Coronary artery (tissue), 2 donors: ENCODE results near the gene CMC1.

Source experiments
- DNase-seq: peaks from one replicate; pipeline ENCODE4 v3.0.0-alpha.2; 2017; ENCODE audit warnings: low spot score
- H3K27ac ChIP-seq, 2 donors: fragments of 200-600 bp; sonication (generic); one replicate each; pipeline ENCODE4 v1.5.1; 2016 to 2019
- H3K4me3 ChIP-seq: fragments of 200-600 bp; sonication (generic); 2 replicates; pipeline ENCODE4 v1.5.1; 2016; ENCODE audit warnings: mild to moderate bottlenecking, moderate library complexity
- TF ChIP-seq, protein P1 (sequence below): fragments of 200-600 bp; sonication (generic); IDR thresholded peaks from one replicate; pipeline ENCODE4 v1.5.1; 2019; ENCODE audit warnings: antibody characterized with exemption

Gene CMC1

DNA sequence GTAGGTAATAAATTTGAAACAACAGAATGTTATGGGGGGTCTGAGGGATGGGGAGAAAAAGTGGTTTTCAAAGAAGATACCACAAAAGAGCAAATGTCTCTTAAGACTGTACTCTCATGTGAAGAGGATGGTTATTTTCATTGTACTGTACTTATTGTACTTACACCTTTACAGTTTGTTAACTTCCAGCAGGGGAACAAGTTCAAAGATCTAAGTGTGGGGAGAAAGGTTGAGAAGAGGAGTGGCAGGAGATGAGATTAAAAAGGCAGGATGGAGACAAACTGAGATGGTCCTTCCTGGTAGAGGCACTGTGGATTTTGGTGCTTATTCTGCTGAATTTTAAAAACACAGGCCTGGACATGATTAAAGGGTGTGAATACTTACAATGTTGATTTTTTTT, 101.7 kb downstream of the CMC1 start:
- Histone ChIP-seq H3K4me3 (peak overlapping the region; percentile 55), H3K27ac (peak overlapping the region in 1 of 2 donors; percentile 56)
- DNase-seq: no peak
- TF ChIP-seq, protein P1, sequence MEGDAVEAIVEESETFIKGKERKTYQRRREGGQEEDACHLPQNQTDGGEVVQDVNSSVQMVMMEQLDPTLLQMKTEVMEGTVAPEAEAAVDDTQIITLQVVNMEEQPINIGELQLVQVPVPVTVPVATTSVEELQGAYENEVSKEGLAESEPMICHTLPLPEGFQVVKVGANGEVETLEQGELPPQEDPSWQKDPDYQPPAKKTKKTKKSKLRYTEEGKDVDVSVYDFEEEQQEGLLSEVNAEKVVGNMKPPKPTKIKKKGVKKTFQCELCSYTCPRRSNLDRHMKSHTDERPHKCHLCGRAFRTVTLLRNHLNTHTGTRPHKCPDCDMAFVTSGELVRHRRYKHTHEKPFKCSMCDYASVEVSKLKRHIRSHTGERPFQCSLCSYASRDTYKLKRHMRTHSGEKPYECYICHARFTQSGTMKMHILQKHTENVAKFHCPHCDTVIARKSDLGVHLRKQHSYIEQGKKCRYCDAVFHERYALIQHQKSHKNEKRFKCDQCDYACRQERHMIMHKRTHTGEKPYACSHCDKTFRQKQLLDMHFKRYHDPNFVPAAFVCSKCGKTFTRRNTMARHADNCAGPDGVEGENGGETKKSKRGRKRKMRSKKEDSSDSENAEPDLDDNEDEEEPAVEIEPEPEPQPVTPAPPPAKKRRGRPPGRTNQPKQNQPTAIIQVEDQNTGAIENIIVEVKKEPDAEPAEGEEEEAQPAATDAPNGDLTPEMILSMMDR: no peak

DNA sequence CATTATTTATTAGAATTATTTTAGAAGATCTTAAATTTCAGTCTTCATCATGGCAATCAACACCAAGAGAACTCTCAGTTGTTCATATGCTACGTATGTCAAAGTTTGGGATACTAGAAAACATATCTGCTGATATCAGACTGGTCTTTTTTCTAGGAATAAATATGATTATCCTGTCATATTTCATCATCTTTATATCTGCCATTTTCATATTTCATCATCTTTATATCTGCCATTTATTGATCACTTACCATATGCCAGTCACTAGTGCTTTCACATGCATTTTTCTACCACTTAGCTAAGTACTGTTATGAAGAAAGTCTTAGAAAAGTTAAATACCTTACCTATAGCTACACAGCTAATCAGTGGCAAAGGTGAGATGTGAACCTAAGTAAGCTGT, 104.3 kb downstream of the CMC1 start:
- Histone ChIP-seq H3K27ac (peak overlapping the region in 1 of 2 donors; percentile 100), H3K4me3 (peak overlapping the region; percentile 96)
- TF ChIP-seq, protein P1: no peak
- DNase-seq: no peak

- H3K4me3 ChIP-seq: peak overlapping the region; percentile 96
- TF ChIP-seq, protein P1: no peak
- peak; percentile 57 for DNase-seq
- peak overlapping the region; percentile 99 to 100 for H3K27ac ChIP-seq
These were observed 106.2 kb downstream of the CMC1 start for GRCh38 chr3:28347374-28348264.

GRCh38 chr3:28348265-28348628, 106.8 kb downstream of the CMC1 start:
- peak overlapping the region; percentile 99 to 100 for H3K27ac ChIP-seq
- TF ChIP-seq, protein P1: no peak
- DNase-seq: no peak
- peak overlapping the region; percentile 96 for H3K4me3 ChIP-seq

- TF ChIP-seq, protein P1: no peak
- Histone ChIP-seq H3K27ac (peak within 1 kb of the TSS; percentile 99 to 100), H3K4me3 (peak within 1 kb of the TSS; percentile 96)
- peak; percentile 97 for DNase-seq
These were observed 107.4 kb downstream of the CMC1 start, which contains the start of the genes AZI2 and ZCWPW2 for GRCh38 chr3:28348629-28349468. TSS of gene AZI2 (minus strand) at chr3:28348824. CDS start at chr3:28340617, 8,207 bp downstream. TSS of gene ZCWPW2 (plus strand) at chr3:28348721. CDS start at chr3:28413069, 64,348 bp downstream.

GRCh38 chr3:28349469-28350000, 108.1 kb downstream of the CMC1 start:
- Histone ChIP-seq H3K27ac (peak overlapping the region; percentile 99 to 100), H3K4me3 (peak overlapping the region; percentile 96)
- TF ChIP-seq, protein P1: no peak
- no peak for DNase-seq
